Effector memory CD8-positive, alpha-beta T cell (primary cell): Measurements from ENCODE around the gene PRR14.

Experiments used
- ATAC-seq: fragments of 150-1000 bp; cut with Tn5 transposase; replicated peaks from 2 replicates; pipeline ENCODE4 v1.10.0; 2021; ENCODE audit warnings: mild to moderate bottlenecking, moderate library complexity
- DNase-seq, 3 experiments: peaks; one replicate each; pipeline ENCODE4 v3.0.0; 2021
- H3K27ac Mint-ChIP-seq, 2 donors: one replicate each; pipeline ENCODE4 v1.8.0; 2022; ENCODE audit warnings: mild to moderate bottlenecking in 2 of 2, mixed read lengths in 2 of 2, moderate library complexity in 2 of 2
- H3K27me3 Mint-ChIP-seq, 2 donors: one replicate each; pipeline ENCODE4 v1.8.0; 2022; ENCODE audit warnings: mixed read lengths in 2 of 2
- H3K36me3 Mint-ChIP-seq: one replicate; pipeline ENCODE4 v1.8.0; 2022; ENCODE audit warnings: mild to moderate bottlenecking, moderate library complexity, mixed read lengths; ENCODE audit not compliant: insufficient read depth
- H3K4me1 Mint-ChIP-seq, 2 donors: one replicate each; pipeline ENCODE4 v1.8.0; 2022; ENCODE audit warnings: low read depth in 2 of 2, mixed read lengths in 2 of 2
- H3K4me3 Mint-ChIP-seq, 2 donors: one replicate each; pipeline ENCODE4 v1.8.0; 2022; ENCODE audit warnings: mild to moderate bottlenecking in 2 of 2, mixed read lengths in 2 of 2, moderate library complexity in 2 of 2
- H3K9me3 Mint-ChIP-seq, 2 donors: one replicate each; pipeline ENCODE4 v1.8.0; 2022; ENCODE audit warnings: mixed read lengths in 2 of 2

PRR14 gene

DNA sequence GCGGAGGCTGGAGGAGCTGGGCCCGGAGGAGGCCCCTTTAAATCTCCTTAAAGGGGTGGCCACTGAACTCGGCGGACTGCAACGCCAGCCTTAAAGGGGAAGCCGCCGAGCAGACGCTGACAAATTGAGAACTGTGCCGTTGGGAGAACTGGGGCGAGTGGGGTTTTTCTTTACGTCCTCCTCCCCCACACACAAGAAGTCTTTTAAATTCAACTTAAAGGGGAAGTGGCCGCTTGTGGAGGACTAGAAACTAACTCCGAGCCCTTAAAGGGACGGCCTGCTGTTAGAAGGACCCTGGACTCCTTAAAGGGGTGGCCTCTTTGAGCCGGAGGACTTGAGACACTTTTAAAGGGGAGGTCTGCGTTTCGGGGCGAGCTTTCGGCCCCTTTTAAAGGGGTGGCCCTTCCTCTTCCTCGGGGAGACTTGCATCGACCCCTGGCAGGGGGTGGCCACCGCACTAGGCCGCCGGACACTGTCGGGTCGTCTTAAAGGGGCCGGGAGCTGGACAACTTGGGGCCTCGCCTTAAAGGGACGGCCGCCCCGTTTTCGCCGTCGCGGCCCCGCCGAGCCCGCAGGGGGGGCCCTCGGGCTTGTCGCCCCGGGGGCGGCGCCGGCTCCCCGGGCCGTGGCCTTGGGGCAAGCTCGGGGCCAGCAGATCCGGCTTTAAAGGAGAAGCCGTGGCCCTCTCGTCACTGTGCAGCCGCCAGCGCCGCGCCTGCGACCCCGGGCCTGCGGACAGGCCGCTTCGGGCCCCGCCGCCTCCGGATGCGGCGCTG is 8.2 kb downstream of the PRR14 start:
- DNase-seq = no peak
- H3K36me3 Mint-ChIP-seq = peaks cover 79% of the 10 kb centered on the region
- H3K4me1 Mint-ChIP-seq = peaks cover 43 to 49% of the 10 kb centered on the region in 2 donors
- H3K9me3 Mint-ChIP-seq = no peaks in the 10 kb centered on the region
- ATAC-seq = peak; percentile 26
- H3K27me3 Mint-ChIP-seq = no peaks in the 10 kb centered on the region
- peak overlapping the region; percentile 94 for H3K4me3 Mint-ChIP-seq
- peak overlapping the region; percentile 100 for H3K27ac Mint-ChIP-seq

- DNase-seq = peak; percentile 44 to 49 (median 49)
- H3K36me3 Mint-ChIP-seq = peaks cover 84% of the 10 kb centered on the region
- peak overlapping the region; percentile 83 to 89 for H3K27ac Mint-ChIP-seq
- no peaks in the 10 kb centered on the region for H3K27me3 Mint-ChIP-seq
- ATAC-seq = no peak
- no peaks in the 10 kb centered on the region for H3K9me3 Mint-ChIP-seq
- peaks cover 43 to 49% of the 10 kb centered on the region in 2 donors for H3K4me1 Mint-ChIP-seq
- peak overlapping the region; percentile 75 to 80 for H3K4me3 Mint-ChIP-seq
Observed at GRCh38 chr16:30659507-30660423, 9.0 kb downstream of the PRR14 start.

- Mint-ChIP-seq H3K36me3 (peaks cover 85% of the 10 kb centered on the region), H3K4me1 (peaks cover 46 to 47% of the 10 kb centered on the region in 2 donors), H3K27me3 (no peaks in the 10 kb centered on the region), H3K9me3 (no peaks in the 10 kb centered on the region), H3K4me3 (peak overlapping the region; percentile 75 to 80), H3K27ac (peak overlapping the region; percentile 83 to 89)
- ATAC-seq (peak; percentile 6), DNase-seq (peak; percentile 64 to 71 (median 65))
Observed at GRCh38 chr16:30660424-30661261, 9.9 kb downstream of the PRR14 start.

DNA sequence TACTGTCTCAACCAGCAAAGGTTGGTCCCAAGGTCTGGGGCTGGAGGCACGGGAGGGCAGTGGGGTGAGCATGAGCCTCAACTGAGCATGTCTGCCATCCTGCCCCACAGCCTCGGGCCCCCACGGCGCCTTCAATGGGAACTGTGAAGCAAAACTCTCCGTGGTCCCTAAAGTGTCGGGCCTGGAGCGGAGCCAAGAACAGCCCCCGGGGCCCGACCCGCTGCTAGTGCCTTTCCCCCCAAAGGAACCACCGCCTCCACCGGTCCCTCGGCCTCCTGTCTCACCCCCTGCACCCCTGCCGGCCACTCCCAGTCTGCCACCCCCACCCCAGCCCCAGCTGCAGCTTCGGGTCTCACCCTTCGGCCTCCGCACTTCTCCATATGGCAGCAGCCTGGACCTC is 11.7 kb downstream of the PRR14 start:
- ATAC-seq = no peak
- Mint-ChIP-seq H3K36me3 (peaks cover 94% of the 10 kb centered on the region), H3K4me1 (peaks cover 40% of the 10 kb centered on the region in 2 donors)

GRCh38 chr16:30663038-30663437 is 12.3 kb downstream of the PRR14 start:
- H3K27ac Mint-ChIP-seq = peak overlapping the region; percentile 46 to 86
- no peaks in the 10 kb centered on the region for H3K27me3 Mint-ChIP-seq
- peak overlapping the region; percentile 40 to 75 for H3K4me3 Mint-ChIP-seq
- DNase-seq (no peak), ATAC-seq (no peak)
- peaks cover 38 to 42% of the 10 kb centered on the region in 2 donors for H3K4me1 Mint-ChIP-seq
- H3K9me3 Mint-ChIP-seq = no peaks in the 10 kb centered on the region
- H3K36me3 Mint-ChIP-seq = peaks cover 94% of the 10 kb centered on the region

More for the DNA sequence above, 11.7 kb downstream of the PRR14 start:
- H3K27ac Mint-ChIP-seq = peak overlapping the region; percentile 38 to 89
- DNase-seq = no peak
- no peaks in the 10 kb centered on the region for H3K27me3 Mint-ChIP-seq
- peak overlapping the region; percentile 75 to 80 for H3K4me3 Mint-ChIP-seq
- H3K9me3 Mint-ChIP-seq = no peaks in the 10 kb centered on the region

GRCh38 chr16:30663820-30664219 is 13.1 kb downstream of the PRR14 start:
- Mint-ChIP-seq H3K27me3 (no peaks in the 10 kb centered on the region), H3K36me3 (peaks cover 91% of the 10 kb centered on the region), H3K27ac (peak overlapping the region; percentile 46 to 86), H3K9me3 (no peaks in the 10 kb centered on the region), H3K4me1 (peaks cover 30 to 39% of the 10 kb centered on the region in 2 donors), H3K4me3 (peak overlapping the region; percentile 40 to 75)
- ATAC-seq = no peak
- no peak for DNase-seq

- ATAC-seq (no peak), DNase-seq (no peak)
- Mint-ChIP-seq H3K4me3 (no peak overlapping the region), H3K27ac (peak overlapping the region; percentile 69 to 83), H3K27me3 (no peaks in the 10 kb centered on the region), H3K36me3 (peaks cover 91% of the 10 kb centered on the region), H3K9me3 (no peaks in the 10 kb centered on the region), H3K4me1 (peaks cover 28 to 38% of the 10 kb centered on the region in 2 donors)
Observed at GRCh38 chr16:30664616-30665109, 13.9 kb downstream of the PRR14 start.

GRCh38 chr16:30665155-30665829 is 14.5 kb downstream of the PRR14 start:
- DNase-seq (no peak), ATAC-seq (no peak)
- Mint-ChIP-seq H3K4me3 (no peak overlapping the region), H3K9me3 (no peaks in the 10 kb centered on the region), H3K27me3 (no peaks in the 10 kb centered on the region), H3K4me1 (peaks cover 28 to 38% of the 10 kb centered on the region in 2 donors), H3K36me3 (peaks cover 92% of the 10 kb centered on the region), H3K27ac (peak overlapping the region; percentile 69 to 83)

GRCh38 chr16:30665830-30666190 is 15.1 kb downstream of the PRR14 start:
- no peaks in the 10 kb centered on the region for H3K9me3 Mint-ChIP-seq
- ATAC-seq (no peak), DNase-seq (no peak)
- H3K4me3 Mint-ChIP-seq = no peak overlapping the region
- H3K4me1 Mint-ChIP-seq = peaks cover 24 to 34% of the 10 kb centered on the region in 2 donors
- H3K27me3 Mint-ChIP-seq = no peaks in the 10 kb centered on the region
- H3K27ac Mint-ChIP-seq = peak overlapping the region; percentile 79 to 83
- peaks cover 92% of the 10 kb centered on the region for H3K36me3 Mint-ChIP-seq

DNA sequence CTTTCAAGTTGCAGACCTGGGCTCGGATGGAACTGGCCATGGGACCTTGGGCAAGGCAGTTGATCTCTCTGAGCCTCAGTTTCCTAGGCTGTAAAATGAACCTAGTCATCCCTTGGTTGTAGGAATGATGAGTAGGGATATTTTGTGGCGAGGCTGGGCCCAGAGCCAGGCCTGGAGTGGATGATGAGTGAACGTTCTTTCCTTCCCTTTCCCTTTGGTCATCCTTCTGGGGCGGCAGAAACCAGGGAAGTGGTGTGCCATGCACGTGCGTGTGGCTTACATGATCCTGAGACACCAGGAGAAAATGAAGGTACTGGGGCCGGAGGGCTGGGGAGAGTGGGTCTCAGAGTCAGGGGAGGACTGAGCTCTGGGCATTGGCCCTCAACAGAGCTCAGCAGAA is 15.9 kb downstream of the PRR14 start:
- no peak for DNase-seq
- ATAC-seq = no peak
- Mint-ChIP-seq H3K36me3 (peaks cover 91% of the 10 kb centered on the region), H3K4me1 (peaks cover 15 to 26% of the 10 kb centered on the region in 2 donors), H3K27ac (peak overlapping the region in 1 of 2 donors; percentile 79), H3K27me3 (no peaks in the 10 kb centered on the region), H3K4me3 (no peak overlapping the region), H3K9me3 (no peaks in the 10 kb centered on the region)

DNA sequence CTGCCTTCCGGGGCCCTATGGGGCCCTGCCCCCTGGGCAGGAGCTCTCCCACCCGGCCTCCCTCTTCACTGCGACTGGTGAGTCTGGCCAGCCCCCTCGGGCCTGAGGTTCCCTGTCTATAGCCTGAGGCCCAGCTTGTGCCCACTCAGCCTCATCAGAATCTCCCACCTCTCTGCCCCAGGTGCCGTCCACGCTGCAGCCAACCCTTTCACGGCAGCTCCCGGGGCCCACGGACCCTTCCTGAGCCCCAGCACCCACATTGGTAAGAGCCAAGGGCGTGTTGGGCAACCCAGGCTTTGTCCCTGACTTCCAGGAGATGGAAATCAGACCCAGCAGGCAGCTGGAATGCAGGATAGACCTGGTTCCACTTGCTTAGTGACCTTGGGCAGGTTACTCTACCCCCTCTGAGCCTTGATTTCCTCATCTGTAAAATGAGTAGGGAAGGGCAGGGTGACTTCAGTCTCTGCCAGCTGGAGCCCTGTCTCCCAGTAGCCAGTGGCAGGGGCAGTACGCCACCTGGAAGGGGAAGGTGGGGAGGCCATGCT is 16.7 kb downstream of the PRR14 start:
- H3K27ac Mint-ChIP-seq = peak overlapping the region in 1 of 2 donors; percentile 91
- peaks cover 10 to 20% of the 10 kb centered on the region in 2 donors for H3K4me1 Mint-ChIP-seq

GRCh38 chr16:30668393-30668792 is 17.6 kb downstream of the PRR14 start:
- Mint-ChIP-seq H3K9me3 (no peaks in the 10 kb centered on the region), H3K27ac (peak overlapping the region in 1 of 2 donors; percentile 91), H3K36me3 (peaks cover 74% of the 10 kb centered on the region), H3K27me3 (no peaks in the 10 kb centered on the region), H3K4me3 (no peak overlapping the region), H3K4me1 (peaks cover 6 to 17% of the 10 kb centered on the region in 2 donors)
- DNase-seq = no peak
- no peak for ATAC-seq

More for the DNA sequence above, 16.7 kb downstream of the PRR14 start:
- ATAC-seq (no peak), DNase-seq (no peak)
- no peaks in the 10 kb centered on the region for H3K27me3 Mint-ChIP-seq
- no peak overlapping the region for H3K4me3 Mint-ChIP-seq
- no peaks in the 10 kb centered on the region for H3K9me3 Mint-ChIP-seq
- peaks cover 83% of the 10 kb centered on the region for H3K36me3 Mint-ChIP-seq
